ENCODE results near the gene CBX4.

Gene CBX4

DNA sequence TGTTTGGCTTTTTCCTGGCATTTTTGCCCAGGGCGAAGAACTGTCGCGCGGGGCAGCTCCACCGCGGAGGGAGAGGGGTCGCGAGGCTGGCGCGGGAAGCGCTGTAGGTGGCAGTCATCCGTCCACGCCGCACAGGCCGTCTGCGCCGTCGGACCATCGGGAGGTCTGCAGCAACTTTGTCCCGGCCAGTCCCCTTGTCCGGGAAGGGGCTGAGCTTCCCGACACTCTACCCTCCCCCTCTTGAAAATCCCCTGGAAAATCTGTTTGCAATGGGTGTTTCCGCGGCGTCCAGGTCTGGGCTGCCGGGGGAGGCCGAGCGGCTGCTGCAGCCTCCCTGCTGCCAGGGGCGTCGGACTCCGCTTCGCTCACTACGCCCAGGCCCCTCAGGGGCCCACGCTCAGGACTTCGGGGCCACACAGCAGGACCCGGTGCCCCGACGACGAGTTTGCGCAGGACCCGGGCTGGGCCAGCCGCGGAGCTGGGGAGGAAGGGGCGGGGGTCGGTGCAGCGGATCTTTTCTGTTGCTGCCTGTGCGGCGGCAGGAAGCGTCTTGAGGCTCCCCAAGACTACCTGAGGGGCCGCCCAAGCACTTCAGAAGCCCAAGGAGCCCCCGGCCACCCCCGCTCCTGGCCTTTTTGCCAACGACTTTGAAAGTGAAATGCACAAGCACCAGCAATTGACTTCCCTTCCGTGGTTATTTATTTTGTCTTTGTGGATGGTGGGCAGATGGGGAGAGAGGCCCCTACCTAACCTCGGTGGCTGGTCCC, 2.3 kb upstream of the CBX4 start:
- no peak for DNase-seq

DNA sequence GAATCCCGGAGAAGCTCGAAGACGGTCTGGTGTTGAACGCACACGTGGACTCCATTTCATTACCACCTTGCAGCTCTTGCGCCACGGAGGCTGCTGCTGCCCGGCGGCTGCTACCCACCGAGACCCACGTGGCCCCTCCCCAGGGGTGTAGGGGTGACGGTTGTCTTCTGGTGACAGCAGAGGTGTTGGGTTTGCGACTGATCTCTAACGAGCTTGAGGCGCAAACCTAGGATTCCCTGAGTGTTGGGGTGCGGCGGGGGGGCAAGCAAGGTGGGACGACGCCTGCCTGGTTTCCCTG, 1.7 kb upstream of the CBX4 start:
- no peak for DNase-seq

DNA sequence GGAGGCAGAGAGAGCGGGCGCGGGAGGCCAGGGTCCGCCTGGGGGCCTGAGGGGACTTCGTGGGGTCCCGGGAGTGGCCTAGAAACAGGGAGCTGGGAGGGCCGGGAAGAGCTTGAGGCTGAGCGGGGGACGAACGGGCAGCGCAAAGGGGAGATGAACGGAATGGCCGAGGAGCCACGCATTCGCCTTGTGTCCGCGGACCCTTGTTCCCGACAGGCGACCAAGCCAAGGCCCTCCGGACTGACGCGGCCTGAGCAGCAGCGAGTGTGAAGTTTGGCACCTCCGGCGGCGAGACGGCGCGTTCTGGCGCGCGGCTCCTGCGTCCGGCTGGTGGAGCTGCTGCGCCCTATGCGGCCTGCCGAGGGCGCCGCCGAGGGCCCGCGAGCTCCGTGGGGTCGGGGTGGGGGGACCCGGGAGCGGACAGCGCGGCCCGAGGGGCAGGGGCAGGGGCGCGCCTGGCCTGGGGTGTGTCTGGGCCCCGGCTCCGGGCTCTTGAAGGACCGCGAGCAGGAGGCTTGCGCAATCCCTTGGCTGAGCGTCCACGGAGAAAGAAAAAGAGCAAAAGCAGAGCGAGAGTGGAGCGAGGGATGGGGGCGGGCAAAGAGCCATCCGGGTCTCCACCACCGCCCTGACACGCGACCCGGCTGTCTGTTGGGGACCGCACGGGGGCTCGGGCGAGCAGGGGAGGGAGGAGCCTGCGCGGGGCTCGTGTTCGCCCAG, 1.2 kb upstream of the CBX4 start:
- DNase-seq = no peak

DNA sequence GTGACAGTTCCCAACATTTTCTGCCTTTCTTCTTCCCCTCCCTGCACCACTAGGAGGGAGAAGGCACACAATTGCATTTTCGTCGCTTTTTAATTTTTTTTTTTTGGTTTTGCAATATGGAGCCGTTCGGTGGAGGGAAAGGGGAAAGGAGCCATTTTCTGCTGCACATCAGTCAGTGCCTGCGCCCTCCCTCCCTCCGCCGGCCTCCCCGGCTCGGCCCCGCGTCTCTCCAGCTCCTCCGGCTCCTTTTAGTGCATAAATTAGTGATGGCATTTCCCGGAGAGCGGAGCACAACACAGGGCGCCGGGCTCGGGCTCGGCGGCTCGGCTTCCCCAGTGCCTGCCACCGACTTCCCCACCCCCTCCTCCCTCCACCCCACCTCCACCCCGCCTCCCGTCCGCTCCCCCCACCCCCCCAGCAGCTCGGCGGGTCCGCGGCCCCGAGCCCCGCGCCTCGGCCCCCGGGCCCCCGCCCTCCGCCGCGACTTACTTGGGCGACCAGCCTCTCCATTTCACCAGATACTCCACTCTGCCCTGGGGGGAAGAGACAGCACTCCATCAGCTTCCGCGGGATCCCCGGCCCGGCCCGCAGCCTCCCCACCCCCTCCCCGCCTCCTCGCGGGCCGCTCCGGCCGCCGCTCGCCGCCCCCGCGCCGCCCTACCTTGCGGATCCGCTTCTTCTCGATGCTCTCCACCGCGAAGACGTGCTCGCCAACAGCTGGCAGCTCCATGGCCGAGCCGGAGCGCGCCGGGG, 542 bp downstream of the CBX4 start:
- DNase-seq = peak; percentile 35

DNA sequence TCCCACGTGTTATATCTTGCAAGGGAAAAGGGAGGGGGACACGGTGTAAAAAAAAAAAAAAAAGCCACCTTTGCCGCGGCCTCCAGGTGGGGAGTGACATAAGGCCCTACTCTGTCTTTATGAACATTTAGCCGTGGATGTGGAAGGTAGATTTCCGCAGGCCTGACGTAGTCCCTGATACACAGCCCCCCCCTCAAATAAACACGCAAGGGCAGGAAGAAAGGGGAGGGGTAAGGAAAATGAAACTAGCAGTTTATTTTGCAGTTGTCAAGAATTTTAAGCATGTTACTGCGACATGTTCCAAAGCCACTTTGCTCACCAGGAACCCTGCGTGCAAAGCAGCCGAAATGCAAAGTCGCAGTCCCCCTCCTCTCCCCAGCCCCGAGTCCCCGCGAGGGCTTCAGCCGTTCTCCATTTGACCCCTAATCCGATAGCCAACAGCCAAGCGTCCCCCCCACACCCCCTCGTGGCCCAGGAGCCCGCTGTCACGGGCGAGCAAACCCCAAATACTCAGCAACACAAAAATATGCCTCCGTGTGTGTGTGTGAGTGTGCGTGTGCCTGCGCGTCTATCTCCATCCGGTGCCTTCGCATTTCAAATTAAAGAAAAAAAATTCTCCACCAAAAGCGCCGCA, 1.2 kb downstream of the CBX4 start:
- no peak for DNase-seq

DNA sequence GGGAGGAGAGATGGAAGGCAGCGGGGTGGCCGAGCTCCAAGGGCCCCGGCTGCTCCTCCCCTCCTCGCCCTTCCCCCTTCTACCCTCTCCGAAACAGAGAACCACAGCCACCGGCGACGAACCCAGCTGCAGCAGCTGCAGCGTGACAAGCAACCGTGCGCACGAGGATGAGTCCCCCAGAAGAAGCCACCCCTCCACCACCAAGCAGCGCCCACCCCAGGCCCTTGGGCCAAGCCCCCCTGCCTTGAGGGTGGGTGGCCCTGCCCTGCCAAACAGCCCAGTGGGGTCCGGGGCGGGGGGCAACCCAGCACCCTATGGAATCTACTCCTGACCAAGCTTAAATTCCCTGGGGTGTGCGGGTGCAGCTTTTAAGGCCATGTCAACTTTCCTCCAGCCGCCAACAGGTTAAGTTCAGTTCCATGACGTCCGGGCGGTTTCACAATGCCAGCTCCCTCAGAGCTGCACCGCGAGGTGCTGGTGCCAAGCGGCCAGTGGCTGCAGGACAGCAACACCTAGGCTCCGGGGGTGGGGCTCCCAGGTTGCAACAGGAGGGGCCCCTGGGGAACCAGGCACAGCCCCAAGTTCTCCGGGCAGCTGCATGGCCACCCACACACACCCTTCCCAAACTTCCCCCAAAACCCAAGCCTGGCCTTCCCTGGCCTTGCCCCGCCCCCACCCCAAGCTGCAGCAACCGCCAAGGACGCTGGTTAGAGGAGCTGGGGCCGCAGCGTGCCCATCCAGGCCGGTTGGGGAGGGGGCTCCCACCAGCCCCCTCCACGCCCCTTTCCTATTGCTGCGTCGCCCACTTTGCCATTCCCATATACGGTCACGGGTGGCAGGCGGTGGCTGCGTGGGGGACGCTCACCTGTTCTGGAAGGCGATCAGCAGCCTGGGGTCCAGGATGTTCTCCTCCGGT, 2.0 kb downstream of the CBX4 start:
- DNase-seq = no peak

DNA sequence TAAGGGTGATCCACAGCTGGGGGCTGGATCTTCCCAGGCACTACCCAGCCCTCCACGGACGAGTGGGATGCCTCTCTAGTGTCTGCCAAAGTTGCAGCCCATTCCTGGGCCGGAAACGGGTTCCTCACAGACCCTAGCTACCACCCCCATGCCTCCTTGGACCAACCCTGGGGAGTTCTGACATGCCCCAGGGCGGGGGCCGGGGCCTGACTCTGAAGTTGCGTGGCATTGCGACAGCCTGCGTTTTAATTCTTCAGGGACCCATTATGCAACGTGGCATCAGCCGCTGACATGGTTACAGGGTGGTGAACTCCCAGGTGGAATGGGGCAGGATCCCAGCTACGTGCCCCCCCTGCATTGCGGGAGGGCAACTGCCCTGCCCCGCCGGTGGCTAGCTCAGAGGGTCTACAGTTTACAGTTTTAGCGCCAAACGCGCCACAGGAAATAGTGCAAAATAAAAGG, 2.7 kb downstream of the CBX4 start:
- no peak for DNase-seq

DNA sequence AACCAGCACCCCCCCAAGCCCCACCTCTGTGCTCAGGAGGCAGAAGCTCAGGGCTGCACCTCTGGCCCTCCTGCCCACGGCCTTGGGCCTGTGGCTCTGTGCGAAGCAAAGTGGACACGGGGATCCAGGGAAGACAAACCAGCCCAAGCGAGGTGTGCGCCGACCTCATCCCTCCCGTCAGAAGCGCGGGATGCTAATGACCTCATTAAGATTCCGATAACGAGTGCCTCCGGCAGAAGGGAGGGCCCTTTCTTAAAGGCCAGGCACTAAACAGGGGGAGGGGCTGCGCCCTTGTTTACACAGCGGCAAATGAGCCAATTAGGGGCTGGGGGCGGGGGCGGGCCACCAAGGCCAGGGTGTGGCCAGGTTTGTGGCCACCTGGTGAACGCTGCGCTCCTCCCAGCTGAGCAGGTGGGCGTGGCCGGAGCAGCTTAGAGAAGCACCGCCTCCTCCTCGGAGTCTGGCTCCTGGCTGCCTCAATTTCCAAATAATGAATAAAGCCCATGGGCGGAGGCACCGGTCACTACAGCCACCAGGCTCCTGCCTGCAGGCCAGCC, 3.2 kb downstream of the CBX4 start:
- no peak for DNase-seq

DNA sequence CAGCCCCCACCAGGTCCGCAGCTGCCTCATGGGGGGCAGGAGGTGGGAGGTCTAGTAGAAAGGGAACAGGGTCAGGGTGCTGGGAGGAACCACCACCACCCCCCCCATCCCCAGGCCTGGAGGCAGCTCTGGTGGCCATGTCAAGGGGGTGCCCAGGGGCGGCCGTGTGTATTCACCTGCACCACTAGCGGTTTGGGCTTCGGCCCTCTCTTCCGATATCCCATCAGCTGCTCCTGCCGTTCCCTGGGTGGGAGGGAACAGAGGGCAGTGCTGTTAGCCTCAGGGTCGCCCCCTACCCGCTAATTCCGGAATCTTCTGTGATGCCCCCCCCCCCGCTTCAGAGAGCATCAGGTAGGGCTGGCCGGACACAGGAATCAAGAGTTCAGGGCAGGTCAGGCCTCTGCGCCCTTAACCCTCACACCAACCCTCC, 3.8 kb downstream of the CBX4 start:
- DNase-seq = no peak

DNA sequence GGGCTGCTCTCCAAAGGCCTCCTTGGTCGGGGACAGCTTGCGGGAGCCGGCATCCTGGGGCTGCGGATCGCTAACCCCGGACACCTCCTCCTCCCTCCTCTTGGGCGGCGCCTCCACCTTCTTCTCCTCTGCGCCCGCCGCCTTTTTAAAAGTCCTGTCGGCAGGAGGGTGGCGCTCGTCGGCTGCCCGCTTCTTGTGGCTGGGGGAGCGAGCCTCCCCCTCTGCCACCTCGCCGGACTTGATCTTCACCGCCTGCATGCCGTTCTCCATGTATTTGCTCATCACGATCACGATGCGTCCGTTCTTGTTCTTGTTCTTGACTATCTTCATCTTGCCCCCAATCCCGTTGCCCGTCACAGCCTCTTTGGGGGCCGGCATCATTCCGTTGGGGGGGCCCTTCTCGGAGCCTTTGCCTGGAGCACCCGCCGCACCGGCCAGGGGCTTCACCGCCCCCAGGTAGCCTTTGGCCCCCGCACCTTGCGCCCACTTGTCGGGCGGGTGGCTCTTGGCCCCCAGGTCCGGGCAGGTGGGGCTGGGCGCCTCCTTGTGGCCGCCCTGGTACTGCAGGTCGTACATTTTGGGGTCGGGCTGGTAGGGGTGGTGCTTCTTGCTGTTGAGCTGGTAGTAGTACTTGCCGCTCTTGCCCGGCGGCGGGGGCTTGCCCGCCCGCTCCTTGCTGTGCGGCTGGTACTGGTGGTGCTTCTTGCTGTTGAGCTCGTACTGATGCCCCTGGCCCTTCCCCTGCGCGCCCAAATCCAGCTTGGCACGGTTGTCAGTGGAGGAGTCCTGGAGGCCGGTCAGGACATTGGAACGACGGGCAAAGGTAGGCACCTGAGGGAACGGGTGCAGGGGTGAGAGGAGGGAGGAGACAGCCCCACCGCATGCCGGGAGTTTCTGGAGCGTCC, 4.4 kb downstream of the CBX4 start:
- DNase-seq = no peak

DNA sequence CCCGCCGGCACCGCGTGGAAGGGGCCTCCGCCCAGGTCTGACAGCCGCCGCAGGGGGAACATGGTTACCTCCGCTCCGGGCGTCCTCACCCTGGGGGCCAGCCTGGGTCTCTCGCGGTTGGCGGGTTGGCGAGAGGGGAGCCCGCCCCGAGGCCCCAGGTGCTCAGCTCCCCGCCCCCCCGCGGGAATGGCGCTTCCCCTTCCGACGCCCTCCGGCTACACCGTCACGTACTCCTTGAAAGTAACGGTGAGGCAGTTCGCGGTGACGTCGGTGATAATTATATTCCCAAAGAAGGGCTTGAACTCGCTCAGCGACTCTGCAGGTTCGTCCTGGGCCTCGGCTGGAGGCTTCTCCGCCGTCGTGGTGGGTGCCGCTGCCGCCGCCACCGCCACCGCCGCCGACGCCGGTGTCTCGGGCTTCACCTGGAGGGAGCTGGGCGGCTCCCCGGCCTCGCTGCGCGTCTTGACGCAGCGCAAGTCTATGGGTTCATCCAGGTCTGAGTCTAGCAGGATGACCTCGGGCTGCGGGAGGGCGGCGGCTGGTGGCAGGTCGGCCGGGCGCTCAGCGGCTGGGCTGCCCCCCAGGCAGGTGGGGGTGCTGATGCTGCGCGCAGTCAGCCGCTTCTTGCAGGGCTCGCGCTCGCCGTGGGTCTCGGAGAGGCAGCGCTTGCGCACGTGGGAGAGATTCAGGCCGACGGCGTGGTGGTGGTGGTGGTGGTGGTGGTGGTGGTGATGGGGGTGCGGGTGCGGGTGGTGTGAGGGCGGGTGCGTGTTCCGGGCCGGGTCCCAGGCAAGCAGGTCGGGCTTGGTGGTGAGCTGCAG, 5.3 kb downstream of the CBX4 start:
- no peak for DNase-seq

DNA sequence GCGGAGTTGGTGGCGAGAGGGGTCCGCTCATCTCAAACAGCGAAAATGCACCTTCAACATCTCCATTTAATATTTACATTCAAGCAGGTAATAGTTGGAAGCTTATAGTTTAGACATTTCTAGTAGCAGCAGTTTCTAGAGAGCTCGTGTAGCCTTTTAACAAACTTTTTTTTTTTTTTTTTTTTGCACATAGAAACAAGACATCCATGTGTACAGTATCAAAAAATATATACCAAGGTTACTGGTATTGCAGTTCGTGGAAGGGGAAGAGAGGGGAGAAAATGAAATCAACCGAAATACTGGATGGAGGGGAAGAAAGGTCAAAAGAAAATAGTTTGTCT, 6.2 kb downstream of the CBX4 start:
- DNase-seq = no peak

DNA sequence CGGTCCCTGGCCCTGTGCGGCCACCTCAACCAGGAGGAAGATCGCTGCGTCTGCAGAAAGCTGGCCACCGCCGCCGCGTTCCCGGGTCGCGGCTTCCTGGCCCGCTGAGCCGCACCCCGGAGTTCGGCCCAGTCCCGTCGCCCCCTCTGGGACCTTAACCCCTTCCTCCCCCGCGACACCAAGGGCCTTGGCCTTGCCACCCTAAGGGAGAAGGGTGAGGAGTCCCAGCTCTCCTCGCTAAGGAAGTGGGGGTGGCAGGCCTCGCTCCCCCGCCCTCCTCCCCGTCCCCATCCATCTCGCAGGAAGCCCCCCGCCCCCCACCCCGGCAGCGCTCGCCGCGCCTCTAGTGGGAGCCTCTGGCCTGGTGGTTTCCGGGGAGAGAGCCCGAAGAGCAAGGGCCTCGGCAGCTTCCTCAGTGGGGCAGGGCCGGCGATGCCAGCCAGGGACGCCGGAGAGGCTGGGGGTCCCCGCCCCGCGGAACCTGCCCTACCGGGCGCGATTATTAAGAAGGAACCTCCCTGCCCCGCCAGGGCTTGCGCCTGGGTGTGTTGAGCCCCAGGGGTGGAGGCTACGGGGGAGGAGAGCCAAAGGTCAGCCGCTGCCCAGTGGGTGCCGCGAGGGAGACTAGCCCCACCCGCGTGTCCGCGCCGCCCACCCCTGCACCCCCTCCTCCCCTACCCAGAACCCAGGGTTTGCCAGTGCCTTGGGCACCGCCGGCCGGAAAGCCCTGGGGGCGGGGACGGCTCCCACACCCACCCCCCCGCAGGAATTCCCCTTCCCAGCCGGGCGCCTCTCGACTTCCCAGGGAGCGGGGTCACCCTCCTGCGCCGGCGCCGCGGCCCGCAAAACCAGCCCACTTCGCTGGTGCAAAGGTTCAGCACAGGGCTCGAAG, 6.8 kb downstream of the CBX4 start:
- no peak for DNase-seq

DNA sequence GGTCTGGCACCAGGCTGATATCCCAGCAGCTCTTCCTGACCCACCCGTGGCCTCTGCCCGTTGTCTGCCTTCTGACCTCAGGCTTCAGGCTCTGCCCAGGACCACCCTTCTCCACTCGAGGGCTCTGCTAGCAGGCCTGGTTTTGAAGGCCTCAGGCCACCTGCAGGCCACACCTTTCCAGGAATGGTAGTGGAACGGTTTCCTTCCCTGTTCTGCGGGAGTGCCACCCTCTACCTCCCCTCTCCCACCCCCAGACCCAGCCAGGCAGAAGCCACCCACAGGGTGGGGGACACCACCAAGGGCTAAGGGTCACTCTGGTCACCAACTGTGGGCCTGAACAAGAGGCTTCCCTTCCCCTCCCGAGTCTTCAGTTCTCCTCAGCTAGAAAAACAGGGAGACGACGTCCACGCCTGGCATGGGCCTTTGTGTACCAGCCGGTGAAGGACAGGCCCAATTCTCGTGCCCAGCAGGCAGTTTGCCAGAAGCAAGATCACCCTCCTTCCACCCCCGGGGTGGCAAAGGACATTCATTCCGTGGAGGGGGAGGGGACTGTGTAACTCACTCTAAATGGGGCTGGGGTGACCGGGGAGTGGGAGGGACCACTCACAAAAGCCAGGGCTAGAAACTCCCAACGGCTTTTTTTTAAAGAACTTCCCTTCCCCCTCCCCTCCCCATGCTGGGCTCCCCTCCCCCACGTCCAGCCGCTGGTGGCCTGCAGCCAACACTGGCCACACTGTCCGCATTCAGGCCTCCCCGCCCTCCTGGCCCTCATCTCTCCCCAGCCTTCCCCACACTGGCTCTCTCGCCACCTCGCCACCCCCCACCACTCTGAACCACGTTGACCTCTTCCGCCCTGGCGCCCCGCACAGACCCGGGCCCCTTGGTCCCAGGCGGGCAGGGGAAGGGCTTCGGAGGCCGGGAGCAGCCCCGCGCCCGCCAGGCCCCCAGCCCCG, 7.7 kb downstream of the CBX4 start:
- no peak for DNase-seq

DNA sequence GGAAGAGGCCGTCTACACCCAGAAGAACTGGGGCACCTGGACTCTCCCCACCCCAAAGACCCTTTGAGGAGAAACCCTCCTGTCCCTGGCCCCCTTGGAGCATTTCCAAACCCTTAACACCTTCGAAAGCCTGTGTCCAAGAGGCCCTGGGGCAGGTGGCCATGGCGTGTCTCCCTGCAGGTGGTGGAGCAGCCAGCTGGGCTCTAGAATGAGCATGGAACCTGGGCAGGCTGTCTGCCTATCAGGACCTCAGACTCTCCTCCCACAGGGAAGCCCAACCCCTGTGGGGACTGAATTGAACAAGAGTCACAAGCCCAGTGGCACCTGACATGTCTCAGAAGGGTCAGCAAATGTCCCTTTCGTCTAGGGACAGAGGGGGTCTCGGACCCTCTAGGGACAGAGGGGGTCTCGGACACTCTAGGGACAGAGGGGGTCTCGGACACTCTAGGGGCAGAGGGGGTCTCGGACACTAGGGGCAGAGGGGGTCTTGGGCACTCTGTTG, 8.4 kb downstream of the CBX4 start:
- no peak for DNase-seq

DNA sequence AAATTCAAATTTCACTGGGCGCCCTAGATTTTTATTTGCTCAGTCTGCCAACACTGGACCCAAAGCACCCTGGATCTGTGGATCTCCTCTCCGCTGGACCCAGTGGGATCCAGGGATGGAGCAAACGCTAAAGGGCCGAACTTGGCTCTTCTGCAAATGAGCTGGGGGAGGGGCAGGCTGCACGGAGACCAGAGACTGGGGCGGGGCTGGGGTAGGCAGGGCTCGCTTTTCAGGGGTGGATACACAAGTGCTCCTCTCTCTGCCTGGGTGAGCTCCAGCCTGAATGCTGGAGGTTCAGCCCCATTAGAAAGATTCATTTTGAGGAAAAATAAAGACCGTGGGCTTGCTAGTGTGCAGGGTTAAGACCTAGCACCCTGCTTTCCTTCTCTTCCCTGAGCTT, 8.9 kb downstream of the CBX4 start:
- no peak for DNase-seq

DNA sequence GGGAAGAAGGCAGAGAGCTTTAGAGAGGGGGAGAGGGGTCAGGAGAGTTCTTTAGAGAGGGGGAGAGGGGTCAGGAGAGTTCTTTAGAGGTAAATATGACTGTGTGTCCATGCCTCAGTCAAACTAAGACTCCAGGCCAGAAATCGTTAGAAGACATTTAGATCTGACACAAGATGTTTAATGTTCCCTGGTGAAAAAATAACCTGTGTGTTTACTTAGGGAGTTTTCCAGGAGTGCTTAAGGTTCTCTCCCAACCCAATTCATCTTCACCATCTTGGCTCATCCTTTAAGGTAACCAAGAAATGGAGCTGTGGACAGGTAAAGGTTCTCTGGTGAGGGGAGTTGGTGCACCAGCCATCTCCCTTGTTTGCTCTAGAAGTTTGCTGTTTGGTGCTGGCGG, 9.8 kb downstream of the CBX4 start:
- DNase-seq = no peak

DNA sequence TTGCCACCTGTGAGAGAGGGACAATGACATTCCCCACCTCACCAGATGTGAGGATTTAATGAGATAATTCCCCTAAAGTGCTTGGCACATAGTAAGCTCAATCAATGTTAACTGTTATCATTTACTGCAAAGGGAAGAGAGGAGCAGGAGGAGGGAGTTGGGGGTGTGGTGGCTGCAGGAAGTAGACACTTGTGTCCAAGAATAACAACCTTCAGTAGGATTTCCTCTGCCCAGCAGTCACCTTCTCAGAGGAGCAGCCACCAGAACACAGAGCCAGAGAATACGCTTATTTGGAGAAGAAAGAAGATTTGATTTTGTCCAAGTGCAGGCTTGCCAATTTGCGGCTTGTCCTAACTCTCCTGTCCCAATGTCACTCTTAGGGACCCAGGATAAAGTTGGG, 10.2 kb downstream of the CBX4 start:
- no peak for DNase-seq

Data from activated CD4-positive, alpha-beta T cell treated with anti-CD3 and anti-CD28 coated beads for 1 hour (primary cell).